Endothelial cell (in vitro differentiated cells): ENCODE measurements around the gene DIAPH2. TPM values are rescaled to one million over a fixed set of nuclear protein-coding genes. Genes with fewer than 3 reads are reported as not detected.

Source experiments
- DNase-seq: peaks from one replicate; pipeline ENCODE4 v3.0.0; 2021; ENCODE audit warnings: low spot score
- H3K27ac Mint-ChIP-seq: one replicate; pipeline ENCODE4 v1.8.0; 2021; ENCODE audit warnings: mixed read lengths, inconsistent platforms; ENCODE audit not compliant: unreplicated experiment
- H3K27me3 Mint-ChIP-seq: one replicate; pipeline ENCODE4 v1.8.0; 2021; ENCODE audit warnings: mild to moderate bottlenecking, moderate library complexity, mixed read lengths, inconsistent platforms; ENCODE audit not compliant: unreplicated experiment
- H3K36me3 Mint-ChIP-seq: one replicate; pipeline ENCODE4 v1.8.0; 2021; ENCODE audit warnings: mild to moderate bottlenecking, low read depth, mixed read lengths, inconsistent platforms; ENCODE audit not compliant: unreplicated experiment
- H3K4me1 Mint-ChIP-seq: one replicate; pipeline ENCODE4 v1.8.0; 2021; ENCODE audit warnings: mild to moderate bottlenecking, mixed read lengths, inconsistent platforms; ENCODE audit not compliant: unreplicated experiment
- H3K4me3 Mint-ChIP-seq: one replicate; pipeline ENCODE4 v1.8.0; 2021; ENCODE audit warnings: mild to moderate bottlenecking, mixed read lengths, inconsistent platforms; ENCODE audit not compliant: unreplicated experiment
- H3K9me3 Mint-ChIP-seq: one replicate; pipeline ENCODE4 v1.8.0; 2021; ENCODE audit warnings: mixed read lengths, inconsistent platforms; ENCODE audit not compliant: unreplicated experiment
- CTCF ChIP-seq: fragments of 200-600 bp; sonication (generic); IDR thresholded peaks from one replicate; pipeline ENCODE4 v1.5.0; 2021; ENCODE audit warnings: antibody characterized with exemption; ENCODE audit not compliant: unreplicated experiment
- total RNA-seq: library from RNA; stranded (reverse); fragmentation: NEBNext Ultra II Directional; extraction: Animal tissue kit (Norgen Biotek cat#: 25700); gene quantifications from one replicate; pipeline ENCODE4 v1.2.1, GENCODE V29; 2021; ENCODE audit not compliant: unreplicated experiment

The DIAPH2 gene
- total RNA-seq, 1 donor from 2014 or later: 45.3 TPM

GRCh38 chrX:96703816-96704215 is 19.2 kb downstream of the DIAPH2 start:
- Mint-ChIP-seq H3K4me3 (no peak overlapping the region), H3K9me3 (no peaks in the 10 kb centered on the region), H3K27me3 (peaks cover 2% of the 10 kb centered on the region), H3K4me1 (no peaks in the 10 kb centered on the region), H3K36me3 (no peaks in the 10 kb centered on the region), H3K27ac (no peak overlapping the region)
- TF ChIP-seq CTCF: no peak
- DNase-seq: no peak

DNA sequence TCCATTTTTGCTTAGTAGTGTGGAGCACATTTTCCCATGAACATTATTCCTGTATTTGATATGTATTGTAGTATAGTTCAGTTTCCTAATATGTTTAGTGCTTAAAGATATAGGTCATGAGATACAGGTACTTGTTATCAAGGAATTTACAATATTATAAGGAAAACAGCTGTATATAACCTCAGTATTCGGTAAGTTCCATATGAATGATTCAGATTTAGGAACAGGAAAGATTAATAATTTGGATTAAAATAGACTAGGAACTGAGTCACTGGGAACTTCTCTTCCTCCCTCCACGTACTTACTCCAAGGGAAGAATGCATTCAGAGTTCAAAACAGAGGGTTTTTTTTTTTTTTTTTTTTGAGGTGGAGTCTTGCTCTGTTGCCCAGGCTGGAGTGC is 20.0 kb downstream of the DIAPH2 start:
- Mint-ChIP-seq H3K4me3 (no peak overlapping the region), H3K4me1 (no peaks in the 10 kb centered on the region), H3K27ac (no peak overlapping the region)

DNA sequence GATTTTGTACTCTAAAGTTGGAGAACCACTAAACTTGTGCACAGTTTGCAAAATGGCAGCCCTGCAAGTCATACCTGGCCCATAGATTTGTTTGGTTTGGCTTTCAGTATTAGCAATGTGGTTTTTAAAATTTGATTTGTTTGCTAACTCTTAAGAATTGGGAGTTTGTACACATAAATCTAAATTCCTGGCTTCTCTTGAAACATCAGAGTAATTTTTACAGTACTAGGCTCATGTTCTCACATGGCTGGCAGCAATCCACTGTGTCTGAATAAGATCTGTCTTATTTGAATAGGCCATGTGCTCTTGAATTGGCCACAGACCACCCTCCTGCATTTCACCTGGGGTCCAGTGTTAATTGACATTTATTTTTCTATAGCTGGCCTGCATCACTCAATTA is 21.3 kb downstream of the DIAPH2 start:
- TF ChIP-seq CTCF: no peak
- Mint-ChIP-seq H3K27me3 (no peaks in the 10 kb centered on the region), H3K36me3 (no peaks in the 10 kb centered on the region), H3K4me1 (no peaks in the 10 kb centered on the region), H3K9me3 (no peaks in the 10 kb centered on the region), H3K4me3 (no peak overlapping the region), H3K27ac (no peak overlapping the region)
- DNase-seq: no peak

More for the DNA sequence above, 20.0 kb downstream of the DIAPH2 start:
- H3K36me3 Mint-ChIP-seq: no peaks in the 10 kb centered on the region
- TF ChIP-seq CTCF: no peak
- H3K27me3 Mint-ChIP-seq: peaks cover under 1% of the 10 kb centered on the region
- no peak for DNase-seq
- no peaks in the 10 kb centered on the region for H3K9me3 Mint-ChIP-seq

DNA sequence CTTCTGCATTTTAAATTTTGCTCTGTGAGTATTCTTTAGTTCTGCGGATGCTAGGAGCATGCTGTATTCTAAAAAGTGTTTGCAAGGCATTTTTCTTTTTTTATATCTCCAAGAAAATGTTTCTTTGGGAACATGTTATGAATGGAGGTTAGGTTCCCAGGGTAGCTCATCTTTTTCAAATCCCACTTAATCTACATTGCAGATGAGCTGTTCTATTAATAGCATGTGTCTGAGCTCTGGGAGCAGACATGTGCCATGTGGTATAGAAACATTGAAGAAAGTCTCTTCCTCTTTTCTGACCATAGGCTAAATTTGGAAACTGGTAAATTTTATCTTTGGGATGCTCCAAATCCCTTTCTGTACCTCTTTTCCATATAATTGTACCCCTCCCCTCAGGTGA is 23.2 kb downstream of the DIAPH2 start:
- H3K27me3 Mint-ChIP-seq: no peaks in the 10 kb centered on the region
- H3K36me3 Mint-ChIP-seq: no peaks in the 10 kb centered on the region
- no peak overlapping the region for H3K27ac Mint-ChIP-seq
- H3K9me3 Mint-ChIP-seq: no peaks in the 10 kb centered on the region
- H3K4me1 Mint-ChIP-seq: no peaks in the 10 kb centered on the region
- TF ChIP-seq CTCF: no peak
- H3K4me3 Mint-ChIP-seq: no peak overlapping the region
- no peak for DNase-seq

DNA sequence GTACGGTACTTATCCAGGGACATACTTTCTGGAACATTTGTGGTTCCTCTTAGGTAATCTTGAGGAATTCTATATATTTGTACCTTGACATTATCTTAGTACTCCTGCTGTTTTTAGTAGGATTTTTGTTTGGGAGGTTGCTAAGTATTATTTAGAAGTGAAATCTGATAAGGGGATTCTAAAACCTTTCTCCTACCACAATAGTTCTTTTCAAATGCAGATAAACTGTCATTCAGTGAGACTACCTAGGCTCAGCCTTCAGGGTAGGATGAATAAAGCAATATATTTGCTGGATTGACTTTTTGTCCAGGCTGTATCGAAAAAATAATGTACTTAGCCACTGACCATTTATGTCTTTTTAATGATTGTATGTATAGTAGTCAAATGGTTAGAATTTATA is 25.4 kb downstream of the DIAPH2 start:
- no peaks in the 10 kb centered on the region for H3K27me3 Mint-ChIP-seq
- H3K27ac Mint-ChIP-seq: no peak overlapping the region
- TF ChIP-seq CTCF: no peak
- no peak overlapping the region for H3K4me3 Mint-ChIP-seq
- H3K4me1 Mint-ChIP-seq: no peaks in the 10 kb centered on the region
- no peaks in the 10 kb centered on the region for H3K36me3 Mint-ChIP-seq
- no peak for DNase-seq
- H3K9me3 Mint-ChIP-seq: no peaks in the 10 kb centered on the region
